Activated CD8-positive, alpha-beta T cell treated with anti-CD3 and anti-CD28 coated beads for 36 hours (primary cell): Measurements from ENCODE around the gene COG4. TPM values are rescaled to one million over a fixed set of nuclear protein-coding genes. Genes with fewer than 3 reads are reported as not detected.
A peak's percentile ranks its signal among the peaks of the same experiment; 100 is the strongest.

Experiments
- ATAC-seq: fragments of 200-7000 bp; cut with Tn5 transposase; one replicate; pipeline ENCODE4 v1.10.0; 2021; ENCODE audit warnings: mild to moderate bottlenecking, moderate library complexity
- CTCF ChIA-PET: fragments of 350-600 bp; sonication (Branson Sonifier 250); formaldehyde crosslinking; loops from one replicate; lab custom pipeline; 2021; ENCODE audit warnings: antibody characterized with exemption; lab: Charles Lee
- POLR2A ChIA-PET: fragments of 350-600 bp; sonication (Branson Sonifier 250); formaldehyde crosslinking; loops from one replicate; lab custom pipeline; 2021; ENCODE audit warnings: antibody characterized with exemption; lab: Charles Lee
- DNase-seq: peaks from one replicate; pipeline ENCODE4 v3.0.0-alpha.2; 2020
- H3K27ac Mint-ChIP-seq: one replicate; pipeline ENCODE4 v1.8.0; 2021; ENCODE audit warnings: mild to moderate bottlenecking, mixed read lengths
- H3K27me3 Mint-ChIP-seq: one replicate; pipeline ENCODE4 v1.8.0; 2021; ENCODE audit warnings: mixed read lengths
- H3K36me3 Mint-ChIP-seq: one replicate; pipeline ENCODE4 v1.8.0; 2021; ENCODE audit warnings: low read depth, mixed read lengths
- H3K4me1 Mint-ChIP-seq: one replicate; pipeline ENCODE4 v1.8.0; 2021; ENCODE audit warnings: low read depth, mixed read lengths
- H3K4me3 Mint-ChIP-seq: one replicate; pipeline ENCODE4 v1.8.0; 2021; ENCODE audit warnings: mild to moderate bottlenecking, moderate library complexity, mixed read lengths
- H3K9me3 Mint-ChIP-seq: one replicate; pipeline ENCODE4 v1.8.0; 2021; ENCODE audit warnings: mixed read lengths
- CTCF ChIP-seq: fragments of 200-600 bp; IDR thresholded peaks from one replicate; pipeline ENCODE4 v1.8.0; 2022; ENCODE audit warnings: antibody characterized with exemption, mild to moderate bottlenecking
- intact Hi-C: fragments of 100-400 bp; cut with micrococcal nuclease; formaldehyde crosslinking; loops from one replicate; pipeline ENCODE4 v1.10.0; 2022
- total RNA-seq, 2 experiments: library from RNA; stranded (reverse); gene quantifications; one replicate each; pipeline ENCODE4 v1.2.3, GENCODE V29; 2021

The COG4 gene
- total RNA-seq, 2 experiments from 2014 or later, result 38.0 to 39.0 TPM

DNA sequence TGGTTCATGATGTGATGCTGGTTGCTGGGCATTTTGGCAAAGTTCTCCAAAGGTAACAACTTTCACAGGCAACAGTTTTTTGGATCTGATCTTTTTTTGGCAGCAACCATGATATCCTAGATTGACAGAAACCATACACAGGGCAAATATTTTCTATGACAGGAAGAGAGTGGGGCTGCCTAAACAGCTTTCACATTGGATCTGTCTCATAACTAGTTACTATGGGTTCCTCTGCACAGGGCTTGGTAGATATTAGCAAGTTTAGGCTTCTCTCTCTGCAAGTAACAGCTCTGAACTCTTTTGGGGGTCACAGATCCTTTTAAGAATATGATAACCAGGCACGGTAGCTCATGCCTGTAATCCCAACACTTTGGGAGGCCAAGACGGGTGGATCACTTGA is 28.6 kb downstream of the COG4 start:
- Mint-ChIP-seq H3K27me3 (no peaks in the 10 kb centered on the region), H3K36me3 (peaks cover 16% of the 10 kb centered on the region), H3K4me1 (peaks cover 17% of the 10 kb centered on the region), H3K9me3 (no peaks in the 10 kb centered on the region), H3K4me3 (no peak overlapping the region), H3K27ac (peak overlapping the region; percentile 15)
- intact Hi-C loops, result no loop called here
- ATAC-seq, result peak; percentile 58
- no peak for DNase-seq
- ChIA-PET CTCF (no interaction called here), POLR2A (interaction anchor here (1.0 to 1.7 kb wide), 2 partner anchors 16 to 30 kb away, joined by 3 to 5 read pairs; no protein-coding TSS in a partner anchor)
- no peak for TF ChIP-seq CTCF

DNA sequence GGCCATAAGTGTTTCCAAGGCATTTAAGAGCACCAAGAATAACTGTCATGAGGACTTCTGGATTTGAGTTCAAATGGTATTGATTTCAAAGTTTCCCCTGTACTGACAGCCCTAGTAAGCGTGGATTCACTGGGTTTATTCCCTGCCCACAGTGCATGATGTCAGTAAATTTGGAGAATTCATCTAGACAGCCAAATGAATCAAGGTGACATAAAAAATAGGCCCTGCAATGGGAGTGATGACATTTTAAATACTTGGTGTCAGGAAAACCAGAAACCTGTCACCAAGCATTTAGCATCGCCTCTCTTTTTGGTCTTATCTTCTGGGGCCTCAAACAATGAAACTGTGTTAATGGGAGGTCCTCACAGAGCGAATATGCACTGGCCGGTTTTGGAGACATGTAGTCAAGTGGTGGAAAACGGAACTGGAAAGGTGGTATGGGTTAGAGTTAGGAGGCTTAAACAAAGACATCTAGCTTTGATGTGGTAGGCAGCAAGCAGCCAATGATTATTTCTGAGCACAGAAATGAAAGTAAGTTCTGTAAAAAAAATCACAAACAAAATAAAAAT is 29.1 kb downstream of the COG4 start:
- intact Hi-C loops, result no loop called here
- Mint-ChIP-seq H3K27me3 (no peaks in the 10 kb centered on the region), H3K27ac (peak overlapping the region; percentile 15), H3K9me3 (no peaks in the 10 kb centered on the region), H3K4me1 (peaks cover 17% of the 10 kb centered on the region), H3K36me3 (peaks cover 16% of the 10 kb centered on the region), H3K4me3 (no peak overlapping the region)
- TF ChIP-seq CTCF, result no peak
- ChIA-PET CTCF (interaction anchor here (1.0 kb wide), 1 partner anchor 15 kb away, joined by 3 read pairs; no protein-coding TSS in a partner anchor), POLR2A (interaction anchor here (1.7 kb wide), 1 partner anchor 15 kb away, joined by 5 read pairs; no protein-coding TSS in a partner anchor)
- DNase-seq (no peak), ATAC-seq (peak; percentile 58)

- ChIA-PET POLR2A (interaction anchor here (0.6 kb wide), 1 partner anchor 35 kb away, joined by 3 read pairs; no protein-coding TSS in a partner anchor), CTCF (interaction anchor here (1.0 kb wide), 1 partner anchor 15 kb away, joined by 3 read pairs; no protein-coding TSS in a partner anchor)
- DNase-seq (no peak), ATAC-seq (no peak)
- H3K9me3 Mint-ChIP-seq, result no peaks in the 10 kb centered on the region
- intact Hi-C loops, result no loop called here
- H3K36me3 Mint-ChIP-seq, result peaks cover 16% of the 10 kb centered on the region
- H3K4me3 Mint-ChIP-seq, result no peak overlapping the region
- H3K4me1 Mint-ChIP-seq, result peaks cover 17% of the 10 kb centered on the region
- no peak overlapping the region for H3K27ac Mint-ChIP-seq
- TF ChIP-seq CTCF, result no peak
- H3K27me3 Mint-ChIP-seq, result no peaks in the 10 kb centered on the region
Measured at GRCh38 chr16:70493802-70494201, 29.6 kb downstream of the COG4 start.

DNA sequence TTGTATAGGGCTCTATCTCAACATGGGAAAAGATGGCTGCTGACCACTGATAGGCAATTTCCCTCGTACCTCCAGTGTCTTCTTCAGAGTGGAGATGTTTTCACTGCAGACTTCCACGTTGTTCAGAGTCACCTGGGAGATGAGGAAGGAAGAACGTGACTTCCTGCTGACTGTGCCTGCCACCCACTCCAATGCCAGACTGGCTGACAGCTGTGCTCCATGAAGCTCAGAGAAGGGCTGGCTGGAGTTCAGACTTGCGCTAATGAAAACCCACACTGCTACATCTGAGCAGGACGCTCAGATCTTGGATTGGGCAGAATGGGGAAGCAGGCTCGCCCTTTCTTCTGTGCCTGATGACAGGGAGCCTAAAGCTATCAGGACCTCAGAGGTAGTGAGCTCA is 33.1 kb downstream of the COG4 start:
- no peaks in the 10 kb centered on the region for H3K9me3 Mint-ChIP-seq
- TF ChIP-seq CTCF, result no peak
- CTCF ChIA-PET, result interaction anchor here (1.0 kb wide), 1 partner anchor 14 kb away, joined by 3 read pairs; no protein-coding TSS in a partner anchor
- ATAC-seq (no peak), DNase-seq (no peak)
- peaks cover 10% of the 10 kb centered on the region for H3K36me3 Mint-ChIP-seq
- H3K4me3 Mint-ChIP-seq, result no peak overlapping the region
- intact Hi-C loops, result no loop called here
- POLR2A ChIA-PET, result interaction anchor here (1.0 to 1.2 kb wide), 2 partner anchors 8 to 13 kb away, joined by 3 read pairs; no protein-coding TSS in a partner anchor
- H3K4me1 Mint-ChIP-seq, result peaks cover 17% of the 10 kb centered on the region
- H3K27me3 Mint-ChIP-seq, result no peaks in the 10 kb centered on the region
- no peak overlapping the region for H3K27ac Mint-ChIP-seq

GRCh38 chr16:70484867-70485266 is 38.5 kb downstream of the COG4 start:
- Mint-ChIP-seq H3K27ac (no peak overlapping the region), H3K4me1 (no peaks in the 10 kb centered on the region), H3K4me3 (no peak overlapping the region), H3K9me3 (no peaks in the 10 kb centered on the region), H3K36me3 (no peaks in the 10 kb centered on the region), H3K27me3 (no peaks in the 10 kb centered on the region)
- CTCF ChIA-PET, result interaction anchor here (1.5 kb wide), 1 partner anchor 90 kb away, joined by 4 read pairs; no protein-coding TSS in a partner anchor
- intact Hi-C loops, result no loop called here
- no peak for DNase-seq
- no peak for ATAC-seq
- POLR2A ChIA-PET, result no interaction called here
- no peak for TF ChIP-seq CTCF
